ENCODE measurements around the gene HRAS. TPM values are rescaled to one million over a fixed set of nuclear protein-coding genes. Genes with fewer than 3 reads are reported as not detected.

HRAS gene
- total RNA-seq, 1 experiment from 2014 or later = 104 TPM

DNA sequence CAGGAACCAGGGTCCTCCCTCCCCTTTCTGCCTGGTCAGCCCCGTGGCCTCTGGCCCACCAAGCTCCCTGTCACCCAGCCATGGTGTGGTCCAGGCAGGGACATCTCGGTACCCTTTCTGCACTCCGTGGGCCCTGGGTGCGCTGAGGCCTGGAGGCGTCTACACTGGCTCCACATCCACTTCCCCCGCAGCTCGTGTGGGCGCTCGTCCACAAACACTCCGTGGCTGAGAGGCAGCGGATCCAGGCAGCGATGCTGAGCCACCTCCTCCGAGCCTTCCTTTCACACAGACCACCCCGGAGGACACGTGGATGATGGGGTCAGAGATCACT, 44.5 kb downstream of the HRAS start:
- H3K27ac ChIP-seq (ENCODE audit: low read depth, low read length) = no peak overlapping the region
- H4K20me1 ChIP-seq (ENCODE audit: insufficient read depth) = no peaks in the 10 kb centered on the region
- no peak overlapping the region for H2AFZ ChIP-seq (ENCODE audit: low read depth, low read length, poor library complexity, severe bottlenecking)
- peaks cover 0 to 4% of the 10 kb centered on the region in 2 experiments; a peak in 2 of 4 replicates for H3K36me3 ChIP-seq (ENCODE audit: control insufficient read depth in 1 of 2, insufficient read depth in 2 of 2, low read length in 2 of 2)
- H3K9me2 ChIP-seq (ENCODE audit: insufficient read depth) = no peaks in the 10 kb centered on the region
- BruUV-seq (replicated peaks) = no TSS peak
- DNase-seq (ENCODE audit: low read depth, low spot score) = no peak
- ChIA-PET POLR2A (no interaction called here), CTCF (no interaction called here), RAD21 (ENCODE audit: low non-redundant PET in 1 of 2, low total read pairs in 2 of 2, uncharacterized antibody in 2 of 2, unreplicated experiment in 2 of 2) (no interaction called here)
- no peaks in the 10 kb centered on the region for H3K4me1 ChIP-seq (ENCODE audit: control insufficient read depth in 1 of 2, insufficient read depth in 2 of 2, low read length in 2 of 2)
- TF ChIP-seq ELF1 (IDR thresholded peaks at IDR 0.05; ENCODE audit: borderline replicate concordance, low read depth) (no peak), CEBPB (IDR thresholded peaks at IDR 0.05; ENCODE audit: low read depth) (no peak)
- TF ChIP-seq, protein P1, sequence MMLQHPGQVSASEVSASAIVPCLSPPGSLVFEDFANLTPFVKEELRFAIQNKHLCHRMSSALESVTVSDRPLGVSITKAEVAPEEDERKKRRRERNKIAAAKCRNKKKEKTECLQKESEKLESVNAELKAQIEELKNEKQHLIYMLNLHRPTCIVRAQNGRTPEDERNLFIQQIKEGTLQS (IDR thresholded peaks at IDR 0.05) = no peak
- no peaks in the 10 kb centered on the region for H3K27me3 ChIP-seq (ENCODE audit: insufficient read depth, low read length)
- H3K9me3 ChIP-seq (ENCODE audit: control insufficient read depth in 1 of 2, insufficient read depth in 1 of 2, low read depth in 1 of 2, low read length in 2 of 2) = no peaks in the 10 kb centered on the region
- no peak overlapping the region for H3K4me3 ChIP-seq (replicated peaks in 1 of 2; ENCODE audit: low read depth in 1 of 2, low read length in 2 of 2)
- no peaks in the 10 kb centered on the region; the same call in 1 of the 2 replicates for H3K79me2 ChIP-seq (ENCODE audit: insufficient read depth, low read length)
- H3K4me2 ChIP-seq (ENCODE audit: low read length) = no peak overlapping the region
- no peak for ATAC-seq
- intact Hi-C loops (cut with micrococcal nuclease) = no loop called here
- no peak overlapping the region for H3K9ac ChIP-seq (ENCODE audit: low read length)

DNA sequence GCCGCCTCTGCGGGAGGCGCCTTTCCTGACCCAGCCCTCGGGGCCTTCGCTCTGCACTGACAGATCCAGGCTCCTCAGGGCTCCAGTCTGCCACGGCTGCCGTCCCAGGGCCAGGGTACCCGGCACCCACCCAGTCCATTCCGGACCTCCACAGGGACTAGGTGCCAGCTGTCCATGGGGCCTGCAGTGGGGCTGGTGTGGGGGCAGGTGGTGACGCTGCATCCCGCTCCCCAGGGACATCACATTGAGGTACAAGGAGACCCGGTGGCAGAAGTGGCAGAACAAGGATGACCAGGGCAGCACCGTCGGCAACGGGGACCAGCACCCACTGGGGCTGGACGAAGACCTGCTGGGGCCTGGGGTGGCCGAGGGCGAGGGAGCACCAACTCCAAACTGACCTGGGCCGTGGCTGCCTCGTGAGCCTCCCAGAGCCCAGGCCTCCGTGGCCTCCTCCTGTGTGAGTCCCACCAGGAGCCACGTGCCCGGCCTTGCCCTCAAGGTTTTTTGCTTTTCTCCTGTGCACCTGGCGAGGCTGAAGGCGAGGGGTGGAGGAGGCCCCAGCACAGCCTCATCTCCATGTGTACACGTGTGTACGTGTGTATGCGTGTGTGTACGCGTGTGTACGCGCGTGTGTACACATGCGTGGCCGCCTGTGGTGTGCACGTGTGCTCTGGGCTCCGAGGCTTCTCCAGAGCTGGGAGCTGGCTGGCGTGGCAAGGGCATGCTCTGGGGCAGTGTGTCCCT, 45.0 kb downstream of the HRAS start:
- CTCF ChIA-PET = no interaction called here
- TF ChIP-seq JUND (IDR thresholded peaks at IDR 0.05) (no peak), POLR2A (IDR thresholded peaks at IDR 0.05; ENCODE audit: borderline replicate concordance, extremely low read depth, insufficient read depth, insufficient read length) (no peak), EZH2 (IDR thresholded peaks at IDR 0.05) (no peak), TCF7L2 (IDR thresholded peaks at IDR 0.05; ENCODE audit: borderline replicate concordance, extremely low read depth, insufficient read depth, insufficient read length) (no peak), ZFX (IDR thresholded peaks at IDR 0.05) (no peak), ZNF274 (IDR thresholded peaks at IDR 0.05; ENCODE audit: low read depth, low read length) (no peak), RAD21 (IDR thresholded peaks at IDR 0.05; ENCODE audit: low read depth) (no peak), EZH2phosphoT487 (IDR thresholded peaks at IDR 0.05; ENCODE audit: borderline replicate concordance) (no peak)
- TF ChIP-seq, protein P2, sequence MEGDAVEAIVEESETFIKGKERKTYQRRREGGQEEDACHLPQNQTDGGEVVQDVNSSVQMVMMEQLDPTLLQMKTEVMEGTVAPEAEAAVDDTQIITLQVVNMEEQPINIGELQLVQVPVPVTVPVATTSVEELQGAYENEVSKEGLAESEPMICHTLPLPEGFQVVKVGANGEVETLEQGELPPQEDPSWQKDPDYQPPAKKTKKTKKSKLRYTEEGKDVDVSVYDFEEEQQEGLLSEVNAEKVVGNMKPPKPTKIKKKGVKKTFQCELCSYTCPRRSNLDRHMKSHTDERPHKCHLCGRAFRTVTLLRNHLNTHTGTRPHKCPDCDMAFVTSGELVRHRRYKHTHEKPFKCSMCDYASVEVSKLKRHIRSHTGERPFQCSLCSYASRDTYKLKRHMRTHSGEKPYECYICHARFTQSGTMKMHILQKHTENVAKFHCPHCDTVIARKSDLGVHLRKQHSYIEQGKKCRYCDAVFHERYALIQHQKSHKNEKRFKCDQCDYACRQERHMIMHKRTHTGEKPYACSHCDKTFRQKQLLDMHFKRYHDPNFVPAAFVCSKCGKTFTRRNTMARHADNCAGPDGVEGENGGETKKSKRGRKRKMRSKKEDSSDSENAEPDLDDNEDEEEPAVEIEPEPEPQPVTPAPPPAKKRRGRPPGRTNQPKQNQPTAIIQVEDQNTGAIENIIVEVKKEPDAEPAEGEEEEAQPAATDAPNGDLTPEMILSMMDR (IDR thresholded peaks at IDR 0.05 in 2 of 3, conservative IDR thresholded peaks at IDR 0.05 in 1 of 3; ENCODE audit: borderline replicate concordance in 1 of 3, insufficient read depth in 1 of 3, low read depth in 2 of 3, low read length in 2 of 3) = no peak
- TF ChIP-seq, protein P3, sequence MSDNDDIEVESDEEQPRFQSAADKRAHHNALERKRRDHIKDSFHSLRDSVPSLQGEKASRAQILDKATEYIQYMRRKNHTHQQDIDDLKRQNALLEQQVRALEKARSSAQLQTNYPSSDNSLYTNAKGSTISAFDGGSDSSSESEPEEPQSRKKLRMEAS (IDR thresholded peaks at IDR 0.05) = no peak
- POLR2A ChIA-PET = no interaction called here
- DNase-seq (ENCODE audit: low read depth, low spot score) = no peak
- H3K79me2 ChIP-seq (ENCODE audit: insufficient read depth, low read length) = no peaks in the 10 kb centered on the region; the same call in 1 of the 2 replicates
- H4K20me1 ChIP-seq (ENCODE audit: insufficient read depth) = no peaks in the 10 kb centered on the region
- H3K9ac ChIP-seq (ENCODE audit: low read length) = no peak overlapping the region
- H3K27me3 ChIP-seq (ENCODE audit: insufficient read depth, low read length) = no peaks in the 10 kb centered on the region
- H3K27ac ChIP-seq (ENCODE audit: low read depth, low read length) = no peak overlapping the region
- no peaks in the 10 kb centered on the region for H3K4me1 ChIP-seq (ENCODE audit: control insufficient read depth in 1 of 2, insufficient read depth in 2 of 2, low read length in 2 of 2)
- no TSS peak for BruUV-seq (replicated peaks)
- intact Hi-C loops (cut with micrococcal nuclease) = no loop called here
- H3K9me3 ChIP-seq (ENCODE audit: control insufficient read depth in 1 of 2, insufficient read depth in 1 of 2, low read depth in 1 of 2, low read length in 2 of 2) = no peaks in the 10 kb centered on the region
- no peak overlapping the region for H3K4me3 ChIP-seq (replicated peaks in 1 of 2; ENCODE audit: low read depth in 1 of 2, low read length in 2 of 2)
- H3K36me3 ChIP-seq (ENCODE audit: control insufficient read depth in 1 of 2, insufficient read depth in 2 of 2, low read length in 2 of 2) = peaks cover 0 to 4% of the 10 kb centered on the region in 2 experiments; a peak in 2 of 4 replicates
- H2AFZ ChIP-seq (ENCODE audit: low read depth, low read length, poor library complexity, severe bottlenecking) = no peak overlapping the region
- H3K4me2 ChIP-seq (ENCODE audit: low read length) = no peak overlapping the region
- H3K9me2 ChIP-seq (ENCODE audit: insufficient read depth) = no peaks in the 10 kb centered on the region
- RAD21 ChIA-PET (ENCODE audit: low non-redundant PET in 1 of 2, low total read pairs in 2 of 2, uncharacterized antibody in 2 of 2, unreplicated experiment in 2 of 2) = no interaction called here
- ATAC-seq = no peak

All from HCT116 (cell line).